Fibroblast of mammary gland (primary cell): ENCODE data around the gene CSNK2B.

Source experiments
- DNase-seq: peaks from one replicate; pipeline ENCODE4 v3.0.0-alpha.2; 2010; ENCODE audit warnings: low read depth
- H3K4me3 ChIP-seq: 2 replicates; pipeline ENCODE4 v1.5.1; 2011; ENCODE audit warnings: low read depth, mild to moderate bottlenecking, low read length, moderate library complexity; ENCODE audit not compliant: control insufficient read depth
- TF ChIP-seq, protein P1 (sequence below): conservative IDR thresholded peaks from 2 replicates; pipeline ENCODE4 v1.5.1; 2011; ENCODE audit warnings: low read depth, low read length, inconsistent platforms; ENCODE audit not compliant: control insufficient read depth, insufficient read depth

The CSNK2B gene

DNA sequence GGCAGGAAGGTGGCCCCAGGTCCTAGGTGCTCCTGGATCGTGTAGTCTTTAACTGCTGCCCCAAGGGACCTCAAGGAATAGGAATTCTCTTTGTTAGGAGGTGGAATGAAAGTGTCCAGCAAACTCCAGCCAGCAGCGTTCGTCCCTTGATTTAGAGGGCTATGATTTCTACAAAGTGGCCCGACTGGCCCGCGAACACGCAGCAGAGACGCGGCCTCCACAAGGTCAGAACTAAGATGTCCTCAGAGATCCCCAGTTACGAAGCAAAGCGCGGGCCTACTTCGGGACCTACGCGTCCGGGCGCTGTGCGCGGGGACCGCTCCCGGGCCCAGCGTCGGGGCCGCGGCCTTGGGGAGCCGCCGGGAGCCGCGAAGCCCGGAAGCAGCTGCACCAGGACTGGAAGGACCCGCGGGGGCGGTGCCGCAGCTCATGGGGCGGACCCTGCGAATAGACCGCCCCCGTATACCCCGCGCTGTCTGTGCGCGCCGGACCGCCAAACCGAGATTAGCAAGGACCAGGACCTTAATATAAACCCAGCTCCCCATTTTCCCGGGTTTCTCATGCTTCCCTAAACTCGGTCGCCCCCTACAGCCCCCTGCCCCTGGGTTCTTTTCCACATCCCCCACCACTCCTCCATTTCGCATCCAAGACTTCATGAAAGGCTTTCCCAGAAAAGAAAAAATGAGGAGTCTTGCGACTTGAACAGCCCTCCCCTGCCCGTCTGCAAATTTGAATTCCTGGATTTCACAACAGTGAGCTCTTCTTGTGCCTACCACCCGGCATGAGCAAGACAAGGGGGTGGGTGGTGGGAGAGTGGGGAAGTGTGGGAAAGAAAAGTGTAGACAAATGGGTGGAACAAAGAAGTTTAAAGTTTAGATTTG is 5.3 kb upstream of the CSNK2B start, which contains the start of gene C6orf47:
C6orf47 (minus strand) TSS at position 398 of the 881 bp plus-strand sequence. CDS start 831 bp downstream, outside the sequence.
- peak; percentile 73 for DNase-seq
- peak within 1 kb of the TSS; percentile 89 for H3K4me3 ChIP-seq
- TF ChIP-seq, protein P1, sequence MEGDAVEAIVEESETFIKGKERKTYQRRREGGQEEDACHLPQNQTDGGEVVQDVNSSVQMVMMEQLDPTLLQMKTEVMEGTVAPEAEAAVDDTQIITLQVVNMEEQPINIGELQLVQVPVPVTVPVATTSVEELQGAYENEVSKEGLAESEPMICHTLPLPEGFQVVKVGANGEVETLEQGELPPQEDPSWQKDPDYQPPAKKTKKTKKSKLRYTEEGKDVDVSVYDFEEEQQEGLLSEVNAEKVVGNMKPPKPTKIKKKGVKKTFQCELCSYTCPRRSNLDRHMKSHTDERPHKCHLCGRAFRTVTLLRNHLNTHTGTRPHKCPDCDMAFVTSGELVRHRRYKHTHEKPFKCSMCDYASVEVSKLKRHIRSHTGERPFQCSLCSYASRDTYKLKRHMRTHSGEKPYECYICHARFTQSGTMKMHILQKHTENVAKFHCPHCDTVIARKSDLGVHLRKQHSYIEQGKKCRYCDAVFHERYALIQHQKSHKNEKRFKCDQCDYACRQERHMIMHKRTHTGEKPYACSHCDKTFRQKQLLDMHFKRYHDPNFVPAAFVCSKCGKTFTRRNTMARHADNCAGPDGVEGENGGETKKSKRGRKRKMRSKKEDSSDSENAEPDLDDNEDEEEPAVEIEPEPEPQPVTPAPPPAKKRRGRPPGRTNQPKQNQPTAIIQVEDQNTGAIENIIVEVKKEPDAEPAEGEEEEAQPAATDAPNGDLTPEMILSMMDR, result no peak

DNA sequence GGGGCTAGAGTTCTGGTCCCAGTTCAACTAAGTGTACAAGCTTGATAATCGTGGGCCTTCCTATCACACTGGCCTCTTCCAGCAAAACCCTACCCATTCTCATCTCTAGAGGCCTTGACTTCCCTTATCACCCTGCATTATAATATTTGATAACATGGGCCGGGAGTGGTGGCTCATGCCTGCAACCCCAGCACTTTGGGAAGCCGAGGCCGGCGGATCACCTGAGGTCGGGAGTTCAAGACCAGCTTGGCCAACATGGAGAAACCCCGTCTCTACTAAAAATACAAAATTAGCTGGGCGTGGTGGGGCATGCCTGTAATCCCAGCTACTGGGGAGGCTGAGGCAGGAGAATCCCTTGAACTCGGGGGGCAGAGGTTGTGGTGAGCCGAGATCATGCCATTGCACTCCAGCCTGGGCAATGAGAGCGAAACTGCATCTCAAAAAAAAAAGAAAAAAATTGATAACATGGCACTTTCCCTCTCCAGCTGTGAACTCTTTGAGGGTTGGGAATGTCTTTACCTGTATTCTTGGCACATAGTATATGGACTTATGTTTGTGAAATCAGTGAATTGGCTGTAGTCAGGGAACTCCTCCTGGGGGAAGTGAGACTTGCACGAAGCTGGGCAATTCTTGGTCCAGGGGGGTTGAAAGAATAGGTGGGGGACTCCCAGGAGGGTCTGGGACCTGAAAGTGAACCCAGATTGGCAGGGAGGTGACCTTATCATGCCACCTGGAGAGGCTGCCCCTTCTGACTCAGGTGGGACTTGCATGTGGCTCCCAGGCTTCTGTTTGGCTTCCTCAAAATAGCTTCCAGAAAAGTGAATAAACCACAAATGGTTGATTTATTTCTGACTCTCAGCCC is 4.4 kb upstream of the CSNK2B start:
- no peak for DNase-seq
- H3K4me3 ChIP-seq, result peak overlapping the region; percentile 89
- TF ChIP-seq, protein P1, result no peak

DNA sequence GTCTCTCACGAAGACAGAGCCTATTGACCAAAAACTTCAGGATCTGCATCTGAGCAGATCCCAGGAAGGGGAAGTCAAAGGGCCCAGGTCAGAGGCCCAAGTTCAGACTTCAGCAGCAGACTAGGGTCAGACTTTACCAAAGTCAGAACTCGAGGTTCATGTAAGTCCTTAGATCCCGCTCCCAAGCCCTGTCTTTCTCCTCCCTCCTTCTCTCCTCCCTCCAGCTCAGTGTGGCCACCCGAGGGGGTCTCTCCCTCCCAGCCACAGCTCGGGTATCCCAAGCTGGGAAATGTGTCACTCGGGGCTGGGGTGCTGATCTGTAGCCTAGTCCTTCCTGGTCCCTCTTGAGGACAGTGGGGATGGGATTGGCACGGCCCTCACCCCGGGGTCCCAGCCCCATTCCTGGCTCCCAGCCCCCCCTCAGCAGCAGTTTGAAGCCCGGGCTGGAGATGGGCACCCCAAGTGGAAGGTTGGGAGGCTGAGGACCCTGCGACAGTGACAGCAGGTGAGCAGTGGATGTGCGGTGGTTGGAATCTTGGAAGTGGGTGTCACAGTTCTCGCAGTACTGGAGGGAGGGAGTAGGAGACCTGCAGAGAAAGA is 3.7 kb upstream of the CSNK2B start:
- no peak overlapping the region for H3K4me3 ChIP-seq
- TF ChIP-seq, protein P1, result no peak
- no peak for DNase-seq

DNA sequence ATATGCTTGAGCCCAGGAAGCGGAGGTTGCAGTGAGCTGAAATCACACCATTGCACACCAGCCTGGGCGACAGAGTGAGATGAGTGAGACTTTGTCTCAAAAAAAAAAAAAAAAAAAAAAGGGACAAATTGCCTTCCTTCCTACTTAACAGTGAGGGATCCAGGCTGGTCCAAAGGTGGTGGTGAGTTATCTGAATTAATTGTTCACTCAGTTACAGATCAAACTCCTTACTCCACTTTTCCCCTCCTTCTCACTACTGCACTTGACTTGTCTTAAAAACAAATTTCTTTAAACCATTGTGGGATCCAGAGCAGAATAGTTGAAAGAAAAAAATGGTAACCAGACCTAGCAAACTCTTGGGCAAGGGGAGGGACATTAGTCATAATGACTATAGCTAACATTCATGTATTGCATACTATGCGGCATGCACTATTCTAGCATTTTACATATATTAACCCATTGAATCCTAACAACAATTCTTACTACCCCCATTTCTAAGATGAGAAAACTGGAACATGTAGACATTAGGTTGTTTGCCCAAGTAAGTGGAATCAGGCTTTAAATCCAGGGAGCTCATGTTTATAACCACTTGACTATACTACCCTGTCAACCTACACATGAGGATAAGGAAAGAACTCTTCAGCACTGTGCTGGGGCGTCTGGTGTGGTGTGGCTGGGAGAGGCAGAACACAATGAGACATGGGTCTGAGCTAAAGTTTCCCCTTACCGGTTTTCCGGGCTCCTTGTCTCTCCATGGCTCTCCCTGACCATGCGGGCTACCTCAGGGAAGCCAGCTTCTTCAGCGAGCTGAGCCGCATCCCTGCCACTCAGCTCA is 2.5 kb upstream of the CSNK2B start:
- H3K4me3 ChIP-seq, result peak overlapping the region; percentile 93
- peak; percentile 69 for DNase-seq
- TF ChIP-seq, protein P1, result no peak

DNA sequence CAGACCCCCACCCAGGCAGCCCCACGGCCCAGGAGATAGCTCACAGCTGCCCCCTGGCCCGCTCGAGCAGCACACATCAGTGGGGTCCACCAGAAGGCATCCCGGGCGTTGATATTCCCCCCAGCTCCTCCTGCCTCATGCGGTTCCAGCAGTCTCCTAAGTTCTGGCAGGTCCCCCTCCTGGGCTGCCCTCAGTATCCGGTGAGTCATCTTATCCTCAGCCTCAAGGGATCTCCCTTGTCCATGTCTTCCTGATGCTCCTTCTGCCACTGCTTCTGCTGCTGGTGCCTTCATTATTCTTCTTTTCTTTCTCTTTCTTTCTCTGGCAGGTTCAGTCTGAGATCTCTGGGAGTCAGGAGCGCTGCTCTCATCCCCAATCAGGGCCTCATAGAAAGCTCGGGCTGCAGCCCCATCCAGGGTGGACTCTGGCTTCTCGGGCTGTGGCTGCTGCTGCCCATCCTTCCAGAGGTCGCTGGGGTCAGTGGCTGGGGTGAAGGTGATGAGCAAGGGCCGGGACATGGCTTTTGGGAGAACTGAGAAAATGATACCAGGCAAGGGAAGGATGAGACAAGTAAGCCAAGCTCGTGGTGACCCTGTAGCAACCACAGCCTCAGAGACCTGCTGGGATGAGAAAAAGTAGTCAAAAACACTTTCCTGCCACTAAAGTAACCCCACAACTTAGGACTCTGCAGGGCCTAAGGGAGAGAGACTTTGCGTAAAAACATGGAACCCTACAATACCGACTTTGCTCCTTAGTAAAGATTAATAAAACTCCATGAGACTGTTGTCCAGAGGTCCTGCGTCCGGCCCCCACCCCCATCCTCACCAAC is 1.7 kb upstream of the CSNK2B start:
- TF ChIP-seq, protein P1, result no peak
- H3K4me3 ChIP-seq, result peak overlapping the region; percentile 93
- peak; percentile 86 for DNase-seq
